Skeletal muscle tissue (tissue), 4 donors: ENCODE results near the gene VGLL4. TPM values are rescaled to one million over a fixed set of nuclear protein-coding genes. Genes with fewer than 3 reads are reported as not detected.
A peak's percentile ranks its signal among the peaks of the same experiment; 100 is the strongest.

Experiments
- H3K27ac ChIP-seq: one replicate; pipeline ENCODE4 v1.7.0; 2013; ENCODE audit warnings: mild to moderate bottlenecking, low read depth, low read length, inconsistent platforms
- H3K27me3 ChIP-seq, 3 donors: one replicate each; pipeline ENCODE4 v1.7.0; 2013; ENCODE audit warnings: low read length in 3 of 3; ENCODE audit not compliant: control insufficient read depth in 3 of 3, insufficient read depth in 3 of 3
- H3K36me3 ChIP-seq, 3 donors: one replicate each; pipeline ENCODE4 v1.7.0; 2013; ENCODE audit warnings: low read length in 3 of 3; ENCODE audit not compliant: control insufficient read depth in 3 of 3, insufficient read depth in 3 of 3
- H3K4me1 ChIP-seq, 3 donors: one replicate each; pipeline ENCODE4 v1.7.0; 2013; ENCODE audit warnings: low read length in 3 of 3, mild to moderate bottlenecking in 3 of 3; ENCODE audit not compliant: control insufficient read depth in 3 of 3, insufficient read depth in 3 of 3
- H3K4me3 ChIP-seq, 3 donors: one replicate each; pipeline ENCODE4 v1.7.0; 2013; ENCODE audit warnings: low read length in 3 of 3
- H3K9ac ChIP-seq, 3 donors: one replicate each; pipeline ENCODE4 v1.7.0; 2013; ENCODE audit warnings: low read length in 3 of 3, mild to moderate bottlenecking in 3 of 3, moderate library complexity in 2 of 3, low read depth in 1 of 3
- H3K9me3 ChIP-seq, 3 donors: one replicate each; pipeline ENCODE4 v1.7.0; 2013; ENCODE audit warnings: low read length in 3 of 3; ENCODE audit not compliant: control insufficient read depth in 3 of 3
- total RNA-seq: library from RNA; depleted of rRNA; stranded (reverse); fragments of >200 nt; gene quantifications from one replicate; pipeline ENCODE4 v1.2.3, GENCODE V29; 2014
- donor health status: Osteomylitis.

VGLL4 gene
- total RNA-seq, 1 donor from 2014 or later, result 53.8 TPM

GRCh38 chr3:11556851-11557644 is 86.7 kb downstream of the VGLL4 start:
- no peaks in the 10 kb centered on the region for H3K9me3 ChIP-seq
- H3K27me3 ChIP-seq, result no peaks in the 10 kb centered on the region
- peaks cover 15 to 28% (median 16%) of the 10 kb centered on the region in 3 donors for H3K36me3 ChIP-seq
- peak overlapping the region; percentile 42 for H3K27ac ChIP-seq
- peak overlapping the region in 1 of 3 donors; percentile 6 for H3K4me3 ChIP-seq
- H3K9ac ChIP-seq, result peak overlapping the region in 2 of 3 donors; percentile 8 to 23
- H3K4me1 ChIP-seq, result peaks cover 71 to 77% (median 75%) of the 10 kb centered on the region in 3 donors

GRCh38 chr3:11555881-11556633 is 87.7 kb downstream of the VGLL4 start:
- peaks cover 64 to 69% (median 68%) of the 10 kb centered on the region in 3 donors for H3K4me1 ChIP-seq
- peak overlapping the region in 1 of 3 donors; percentile 29 for H3K4me3 ChIP-seq
- H3K36me3 ChIP-seq, result peaks cover 15 to 28% (median 16%) of the 10 kb centered on the region in 3 donors
- peak overlapping the region in 2 of 3 donors; percentile 14 to 45 for H3K9ac ChIP-seq
- H3K27ac ChIP-seq, result peak overlapping the region; percentile 42
- no peaks in the 10 kb centered on the region for H3K9me3 ChIP-seq
- H3K27me3 ChIP-seq, result no peaks in the 10 kb centered on the region

GRCh38 chr3:11555211-11555782 is 88.4 kb downstream of the VGLL4 start:
- H3K9ac ChIP-seq, result peak overlapping the region in 2 of 3 donors; percentile 45 to 48
- peak overlapping the region; percentile 9 for H3K27ac ChIP-seq
- no peaks in the 10 kb centered on the region for H3K27me3 ChIP-seq
- H3K36me3 ChIP-seq, result peaks cover 15 to 26% (median 16%) of the 10 kb centered on the region in 3 donors
- peaks cover 56 to 61% (median 61%) of the 10 kb centered on the region in 3 donors for H3K4me1 ChIP-seq
- H3K9me3 ChIP-seq, result no peaks in the 10 kb centered on the region
- H3K4me3 ChIP-seq, result peak overlapping the region in 1 of 3 donors; percentile 29

DNA sequence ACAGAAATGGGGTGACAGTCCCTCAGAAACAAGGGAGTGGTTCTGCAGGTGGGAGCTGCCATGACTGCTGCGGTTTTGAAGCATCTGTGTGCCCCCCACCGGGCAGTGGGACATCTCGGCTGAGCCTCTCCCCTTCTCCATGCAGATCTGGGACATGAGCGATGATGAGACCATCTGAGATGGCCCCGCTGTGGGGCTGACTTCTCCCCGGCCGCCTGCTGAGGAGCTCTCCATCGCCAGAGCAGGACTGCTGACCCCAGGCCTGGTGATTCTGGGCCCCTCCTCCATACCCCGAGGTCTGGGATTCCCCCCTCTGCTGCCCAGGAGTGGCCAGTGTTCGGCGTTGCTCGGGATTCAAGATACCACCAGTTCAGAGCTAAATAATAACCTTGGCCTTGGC is 89.0 kb downstream of the VGLL4 start:
- no peaks in the 10 kb centered on the region for H3K27me3 ChIP-seq
- H3K4me1 ChIP-seq, result peaks cover 50 to 55% (median 54%) of the 10 kb centered on the region in 3 donors
- peaks cover 15 to 25% (median 16%) of the 10 kb centered on the region in 3 donors for H3K36me3 ChIP-seq
- H3K9me3 ChIP-seq, result no peaks in the 10 kb centered on the region
- no peak overlapping the region for H3K4me3 ChIP-seq
- H3K27ac ChIP-seq, result peak overlapping the region; percentile 13
- no peak overlapping the region for H3K9ac ChIP-seq

DNA sequence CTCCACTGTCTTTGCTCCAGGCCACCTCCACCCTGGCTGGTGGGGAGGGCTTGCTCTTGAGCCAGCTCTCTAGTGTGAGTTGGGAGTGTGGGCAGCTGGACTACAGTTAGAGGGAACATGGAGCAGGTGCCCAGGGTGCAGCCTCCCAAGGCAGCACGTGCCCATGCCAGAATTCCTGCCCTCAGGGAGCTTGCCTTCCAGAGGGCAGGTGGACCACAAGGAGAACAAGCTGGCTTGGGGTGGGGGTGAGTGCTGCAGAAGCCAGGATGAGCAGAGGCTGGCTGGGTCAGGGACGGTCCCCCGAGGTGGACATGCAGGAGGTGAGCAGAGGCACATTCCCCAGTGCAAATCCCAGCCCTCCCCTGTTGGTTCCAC is 89.5 kb downstream of the VGLL4 start:
- Histone ChIP-seq H3K4me3 (no peak overlapping the region), H3K4me1 (peaks cover 45 to 51% (median 50%) of the 10 kb centered on the region in 3 donors), H3K9me3 (no peaks in the 10 kb centered on the region), H3K9ac (peak overlapping the region in 1 of 3 donors; percentile 16), H3K27ac (no peak overlapping the region), H3K36me3 (peaks cover 15 to 24% (median 16%) of the 10 kb centered on the region in 3 donors), H3K27me3 (no peaks in the 10 kb centered on the region)

GRCh38 chr3:11553436-11554235 is 90.1 kb downstream of the VGLL4 start:
- Histone ChIP-seq H3K36me3 (peaks cover 10 to 20% (median 12%) of the 10 kb centered on the region in 3 donors), H3K4me1 (peaks cover 41 to 49% (median 47%) of the 10 kb centered on the region in 3 donors), H3K4me3 (no peak overlapping the region), H3K27me3 (no peaks in the 10 kb centered on the region), H3K9ac (no peak overlapping the region), H3K9me3 (no peaks in the 10 kb centered on the region), H3K27ac (peak overlapping the region; percentile 2)

- Histone ChIP-seq H3K27ac (no peak overlapping the region), H3K9me3 (no peaks in the 10 kb centered on the region), H3K4me3 (no peak overlapping the region), H3K27me3 (no peaks in the 10 kb centered on the region), H3K9ac (no peak overlapping the region), H3K36me3 (peaks cover 6 to 15% (median 9%) of the 10 kb centered on the region in 3 donors), H3K4me1 (peaks cover 31 to 40% (median 39%) of the 10 kb centered on the region in 3 donors)
Measured at GRCh38 chr3:11552289-11553264, 91.1 kb downstream of the VGLL4 start.

GRCh38 chr3:11551036-11551435 is 92.7 kb downstream of the VGLL4 start:
- no peaks in the 10 kb centered on the region for H3K9me3 ChIP-seq
- peaks cover under 1 to 13% (median 8%) of the 10 kb centered on the region in 3 donors for H3K36me3 ChIP-seq
- no peak overlapping the region for H3K27ac ChIP-seq
- H3K4me3 ChIP-seq, result no peak overlapping the region
- H3K9ac ChIP-seq, result no peak overlapping the region
- H3K27me3 ChIP-seq, result no peaks in the 10 kb centered on the region
- H3K4me1 ChIP-seq, result peaks cover 20 to 27% (median 26%) of the 10 kb centered on the region in 3 donors
